ENCODE measurements around the gene CD209.
"Not testable (repeated sequence)": the region's sequence is repeated elsewhere in the genome, so short reads cannot be mapped to it uniquely, and the experiment has no call there.

Gene CD209

DNA sequence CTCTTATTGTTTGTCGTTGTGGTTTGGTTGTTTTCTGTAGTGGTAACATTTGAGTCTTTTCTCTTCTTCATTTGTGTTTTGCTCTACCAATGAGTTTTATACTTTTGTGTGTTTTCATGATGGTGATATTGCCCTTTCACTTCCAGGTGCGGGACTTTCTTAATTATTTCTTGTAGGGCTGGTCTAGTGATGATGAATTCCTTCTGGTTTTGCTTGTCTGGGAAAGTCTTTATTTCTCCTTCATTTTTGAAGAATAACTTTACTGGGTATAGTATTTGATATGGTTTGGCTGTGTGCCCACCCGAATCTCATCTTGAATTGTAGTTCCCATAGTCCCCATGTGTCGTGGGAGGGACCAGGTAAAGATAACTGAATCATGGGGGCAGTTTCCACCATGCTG, 8.9 kb upstream of the CD209 start:
- H3K27ac ChIP-seq = no peak overlapping the region
- TF ChIP-seq CTCF (IDR thresholded peaks at IDR 0.05) = no peak
- no peak for TF ChIP-seq ZFX (IDR thresholded peaks at IDR 0.05; ENCODE audit: borderline replicate concordance)

- TF ChIP-seq ZFX (IDR thresholded peaks at IDR 0.05; ENCODE audit: borderline replicate concordance) = no peak
- TF ChIP-seq CTCF (IDR thresholded peaks at IDR 0.05) = no peak
- H3K27ac ChIP-seq = no peak overlapping the region
Measured at GRCh38 chr19:7751157-7751783, 3.9 kb upstream of the CD209 start.

GRCh38 chr19:7748756-7749155, 1.4 kb upstream of the CD209 start:
- H3K27ac ChIP-seq = no peak overlapping the region
- peak; percentile 44 for TF ChIP-seq CTCF (IDR thresholded peaks at IDR 0.05)
- TF ChIP-seq ZFX (IDR thresholded peaks at IDR 0.05; ENCODE audit: borderline replicate concordance) = no peak

- H3K27ac ChIP-seq = no peak overlapping the region
- TF ChIP-seq ZFX (IDR thresholded peaks at IDR 0.05; ENCODE audit: borderline replicate concordance) (no peak), CTCF (IDR thresholded peaks at IDR 0.05) (no peak)
Measured at GRCh38 chr19:7748171-7748570, 837 bp upstream of the CD209 start.

DNA sequence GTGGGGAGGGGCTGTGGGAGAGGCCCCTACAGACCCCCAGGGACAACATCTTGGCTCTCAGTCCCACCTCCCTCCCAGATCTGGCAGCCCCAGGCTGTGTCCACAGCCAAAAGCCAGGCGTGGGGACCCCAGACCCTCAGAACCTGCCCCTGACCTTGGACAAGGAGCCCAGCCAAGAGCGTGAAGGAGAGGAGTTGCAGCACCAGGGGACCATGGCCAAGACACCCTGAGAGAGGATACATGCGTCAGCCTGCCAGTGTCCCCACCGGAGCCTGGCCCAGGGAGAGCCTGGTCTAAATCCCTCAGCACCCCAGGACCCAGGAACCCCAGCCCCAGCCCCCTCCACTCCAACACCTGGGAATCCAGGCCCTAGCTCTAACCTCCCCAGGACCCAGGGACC, 1.0 kb downstream of the CD209 start:
- H3K27ac ChIP-seq = not testable (repeated sequence)

- no peak overlapping the region for H3K27ac ChIP-seq
- TF ChIP-seq ZFX (IDR thresholded peaks at IDR 0.05; ENCODE audit: borderline replicate concordance) = no peak
Measured at GRCh38 chr19:7744871-7745650, 2.3 kb downstream of the CD209 start.

- TF ChIP-seq ZFX (IDR thresholded peaks at IDR 0.05; ENCODE audit: borderline replicate concordance) (no peak), CTCF (IDR thresholded peaks at IDR 0.05) (no peak)
- no peak overlapping the region for H3K27ac ChIP-seq
Measured at GRCh38 chr19:7744199-7744786, 3.0 kb downstream of the CD209 start.

DNA sequence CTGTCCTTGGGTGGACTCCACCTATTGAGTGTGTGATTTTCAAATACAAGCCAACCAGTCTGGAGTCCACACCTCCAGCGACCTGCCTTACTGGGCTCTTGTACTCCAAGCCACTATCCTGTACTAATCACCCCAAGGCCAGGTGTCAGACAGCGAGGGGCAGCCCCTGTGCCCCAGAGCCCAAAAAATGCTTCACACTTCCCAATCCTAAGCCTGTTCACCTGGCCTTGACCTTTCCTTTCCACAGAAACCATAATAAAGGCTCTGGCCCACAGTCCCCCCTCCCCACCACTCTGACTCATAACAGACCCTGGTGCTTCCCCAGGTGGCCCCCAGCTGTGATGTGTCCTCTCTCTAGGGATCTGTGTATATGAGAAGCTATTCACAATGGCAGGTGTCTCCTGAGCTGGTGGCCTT, 3.9 kb downstream of the CD209 start:
- H3K27ac ChIP-seq = no peak overlapping the region
- TF ChIP-seq CTCF (IDR thresholded peaks at IDR 0.05) = no peak
- TF ChIP-seq ZFX (IDR thresholded peaks at IDR 0.05; ENCODE audit: borderline replicate concordance) = no peak
